ENCODE results near the gene TCIRG1. TPM values are rescaled to one million over a fixed set of nuclear protein-coding genes. Genes with fewer than 3 reads are reported as not detected.

The TCIRG1 gene
- total RNA-seq, 2 experiments from 2014 or later, result 129 to 138 TPM

DNA sequence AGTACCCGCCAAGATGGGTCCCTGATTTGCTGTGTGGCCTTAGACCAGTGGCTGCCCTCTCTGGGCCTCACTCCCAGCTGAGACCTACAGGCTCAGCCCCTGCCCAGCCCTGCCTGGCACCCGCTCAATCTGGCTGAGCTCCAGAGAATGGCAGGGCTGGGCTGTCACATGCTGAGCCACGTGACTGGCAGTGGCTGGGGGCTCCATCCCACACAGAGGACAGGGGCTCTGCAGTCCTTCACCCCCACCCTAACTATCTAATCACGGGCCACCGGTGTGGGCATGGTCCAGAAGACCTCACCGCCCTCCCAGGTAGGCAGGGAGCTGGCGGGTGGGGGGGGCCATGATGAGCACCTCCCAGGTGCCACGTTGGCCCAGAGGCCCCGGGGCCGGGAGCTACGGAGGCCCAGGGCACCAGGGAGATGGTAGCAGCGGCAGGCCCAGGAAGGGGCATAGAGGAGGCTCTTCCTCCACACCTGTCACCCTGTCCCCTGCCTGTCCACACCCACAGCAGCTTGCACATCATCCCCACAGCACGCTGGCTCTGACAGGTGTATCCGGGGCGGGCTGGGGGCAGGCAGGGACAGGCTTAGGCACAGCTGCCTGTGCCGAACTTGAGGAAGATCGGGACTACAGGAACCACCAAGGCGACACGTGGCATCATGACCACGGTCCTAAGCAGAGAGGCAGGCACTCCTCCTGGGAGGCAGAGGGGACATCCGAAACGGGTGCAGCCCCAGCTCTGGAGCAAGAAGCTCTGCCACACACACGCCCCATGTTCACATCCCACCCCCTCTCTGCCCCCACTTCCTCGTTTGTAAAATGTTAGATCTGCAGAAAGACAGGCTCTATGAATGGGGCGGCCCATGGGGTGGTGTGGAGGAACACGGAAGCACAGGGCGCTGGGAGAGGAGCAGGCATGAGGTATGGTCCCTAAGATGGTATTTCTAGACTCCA is 30.2 kb upstream of the TCIRG1 start:
- Mint-ChIP-seq H3K9me3 (no peaks in the 10 kb centered on the region), H3K27ac (no peak overlapping the region), H3K27me3 (no peaks in the 10 kb centered on the region), H3K4me1 (ENCODE audit: low read depth) (peaks cover 15% of the 10 kb centered on the region), H3K4me3 (no peak overlapping the region), H3K36me3 (ENCODE audit: low read depth) (no peaks in the 10 kb centered on the region)
- DNase-seq (no peak), ATAC-seq (no peak)
- ChIA-PET CTCF (interaction anchor here (0.7 to 2.3 kb wide), 3 partner anchors 14 to 201 kb away, joined by 3 to 8 read pairs (median 4); no protein-coding TSS in a partner anchor), POLR2A (interaction anchor here (0.9 kb wide), 1 partner anchor 23 kb away, joined by 4 read pairs; no protein-coding TSS in a partner anchor)
- intact Hi-C loops (cut with micrococcal nuclease), result loop anchor here (10.0 kb wide), 1 partner anchor 196 kb away; no protein-coding TSS in a partner anchor
- TF ChIP-seq, protein P1, sequence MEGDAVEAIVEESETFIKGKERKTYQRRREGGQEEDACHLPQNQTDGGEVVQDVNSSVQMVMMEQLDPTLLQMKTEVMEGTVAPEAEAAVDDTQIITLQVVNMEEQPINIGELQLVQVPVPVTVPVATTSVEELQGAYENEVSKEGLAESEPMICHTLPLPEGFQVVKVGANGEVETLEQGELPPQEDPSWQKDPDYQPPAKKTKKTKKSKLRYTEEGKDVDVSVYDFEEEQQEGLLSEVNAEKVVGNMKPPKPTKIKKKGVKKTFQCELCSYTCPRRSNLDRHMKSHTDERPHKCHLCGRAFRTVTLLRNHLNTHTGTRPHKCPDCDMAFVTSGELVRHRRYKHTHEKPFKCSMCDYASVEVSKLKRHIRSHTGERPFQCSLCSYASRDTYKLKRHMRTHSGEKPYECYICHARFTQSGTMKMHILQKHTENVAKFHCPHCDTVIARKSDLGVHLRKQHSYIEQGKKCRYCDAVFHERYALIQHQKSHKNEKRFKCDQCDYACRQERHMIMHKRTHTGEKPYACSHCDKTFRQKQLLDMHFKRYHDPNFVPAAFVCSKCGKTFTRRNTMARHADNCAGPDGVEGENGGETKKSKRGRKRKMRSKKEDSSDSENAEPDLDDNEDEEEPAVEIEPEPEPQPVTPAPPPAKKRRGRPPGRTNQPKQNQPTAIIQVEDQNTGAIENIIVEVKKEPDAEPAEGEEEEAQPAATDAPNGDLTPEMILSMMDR (IDR thresholded peaks at IDR 0.05), result no peak

- Mint-ChIP-seq H3K36me3 (ENCODE audit: low read depth) (no peaks in the 10 kb centered on the region), H3K27ac (no peak overlapping the region), H3K27me3 (no peaks in the 10 kb centered on the region), H3K4me3 (no peak overlapping the region), H3K9me3 (no peaks in the 10 kb centered on the region), H3K4me1 (ENCODE audit: low read depth) (peaks cover 10% of the 10 kb centered on the region)
- no peak for ATAC-seq
- intact Hi-C loops (cut with micrococcal nuclease), result loop anchor here (10.0 kb wide), 1 partner anchor 195 kb away; no protein-coding TSS in a partner anchor
- POLR2A ChIA-PET, result interaction anchor here (1.1 kb wide), 1 partner anchor 44 kb away, joined by 3 read pairs; no protein-coding TSS in a partner anchor
- peak; percentile 58 for DNase-seq
- CTCF ChIA-PET, result interaction anchor here (0.7 to 2.3 kb wide), 4 partner anchors 15 to 200 kb away, joined by 3 to 8 read pairs (median 4); no protein-coding TSS in a partner anchor
- TF ChIP-seq, protein P1 (IDR thresholded peaks at IDR 0.05), result no peak
Observed at GRCh38 chr11:68009391-68010089, 29.3 kb upstream of the TCIRG1 start.

- DNase-seq (peak; percentile 20), ATAC-seq (peak; percentile 31)
- Mint-ChIP-seq H3K36me3 (ENCODE audit: low read depth) (no peaks in the 10 kb centered on the region), H3K9me3 (no peaks in the 10 kb centered on the region), H3K27ac (no peak within 1 kb of the TSS), H3K27me3 (no peaks in the 10 kb centered on the region), H3K4me3 (no peak within 1 kb of the TSS), H3K4me1 (ENCODE audit: low read depth) (peaks cover 8% of the 10 kb centered on the region)
- ChIA-PET POLR2A (interaction anchor here (0.6 to 1.1 kb wide), 2 partner anchors 21 to 43 kb away, joined by 3 read pairs; no protein-coding TSS in a partner anchor), CTCF (interaction anchor here (1.1 to 2.3 kb wide), 3 partner anchors 26 to 195 kb away, joined by 3 to 8 read pairs (median 4); no protein-coding TSS in a partner anchor)
- TF ChIP-seq, protein P1 (IDR thresholded peaks at IDR 0.05), result no peak
- intact Hi-C loops (cut with micrococcal nuclease), result no loop called here
Observed at GRCh38 chr11:68010090-68011041, 28.5 kb upstream of the TCIRG1 start, which contains the start of gene ALDH3B1. Gene ALDH3B1 (plus strand): TSS chr11:68010327. CDS start chr11:68015298, 4,971 bp downstream.

DNA sequence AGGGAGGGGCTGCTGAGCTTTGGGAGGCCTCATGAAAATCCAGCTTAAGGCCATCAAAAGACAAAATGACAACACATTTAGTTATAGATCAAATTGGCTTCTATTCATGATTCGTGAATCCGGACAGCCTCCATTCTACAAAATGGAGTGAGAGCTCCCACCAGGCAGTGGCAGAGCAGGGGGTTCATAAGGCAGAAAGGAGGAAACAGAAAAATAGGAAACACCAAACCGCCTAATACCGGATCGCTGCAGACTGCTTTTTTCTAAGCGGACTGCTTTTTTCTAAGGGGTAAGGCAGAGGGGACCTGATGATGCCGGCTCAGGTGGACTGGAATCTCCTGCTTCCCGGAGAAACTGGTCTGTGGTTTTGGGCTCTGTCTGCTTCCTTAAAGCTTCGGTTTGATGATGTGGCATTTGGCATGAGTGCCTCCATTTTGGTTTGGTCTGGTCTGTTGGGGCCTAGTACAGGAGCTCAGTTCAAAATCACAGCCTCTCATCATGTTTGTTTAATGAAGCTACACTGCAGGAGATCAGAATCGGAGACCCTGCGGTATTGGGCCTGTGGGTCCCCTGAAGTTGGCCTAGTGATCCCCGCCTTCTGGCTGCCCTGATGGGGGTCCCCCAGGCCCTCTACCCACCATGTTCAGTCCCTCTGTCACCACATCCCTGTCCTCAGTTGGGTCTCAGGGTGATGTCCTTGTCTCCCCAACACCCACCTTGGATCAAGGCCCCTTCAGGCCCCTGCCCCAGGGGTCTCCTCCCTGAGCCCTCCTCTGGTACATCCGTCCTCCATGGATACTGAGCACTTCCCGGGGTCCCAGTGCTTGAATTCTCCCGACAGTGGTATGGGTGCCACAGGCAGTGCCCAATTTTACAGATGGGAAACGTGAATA is 27.5 kb upstream of the TCIRG1 start:
- H3K36me3 Mint-ChIP-seq (ENCODE audit: low read depth), result no peaks in the 10 kb centered on the region
- ATAC-seq, result no peak
- no peak for DNase-seq
- H3K4me3 Mint-ChIP-seq, result no peak overlapping the region
- peaks cover 8% of the 10 kb centered on the region for H3K4me1 Mint-ChIP-seq (ENCODE audit: low read depth)
- intact Hi-C loops (cut with micrococcal nuclease), result no loop called here
- H3K27me3 Mint-ChIP-seq, result no peaks in the 10 kb centered on the region
- TF ChIP-seq, protein P1 (IDR thresholded peaks at IDR 0.05), result no peak
- POLR2A ChIA-PET, result interaction anchor here (0.6 to 1.1 kb wide), 2 partner anchors 20 to 42 kb away, joined by 3 read pairs; no protein-coding TSS in a partner anchor
- CTCF ChIA-PET, result interaction anchor here (1.1 to 1.2 kb wide), 2 partner anchors 25 to 56 kb away, joined by 3 to 4 read pairs; no protein-coding TSS in a partner anchor
- no peaks in the 10 kb centered on the region for H3K9me3 Mint-ChIP-seq
- H3K27ac Mint-ChIP-seq, result no peak overlapping the region
